GM19324 (cell line): Measurements from ENCODE around the gene MASTL.
A peak's percentile ranks its signal among the peaks of the same experiment; 100 is the strongest.
"Not testable (repeated sequence)": the region's sequence is repeated elsewhere in the genome, so short reads cannot be mapped to it uniquely, and the experiment has no call there.

ENCODE experiments used
- ATAC-seq: cut with Tn5 transposase; IDR thresholded peaks from one replicate; pipeline ENCODE4 v1.9.1; 2021; ENCODE audit warnings: mild to moderate bottlenecking, moderate library complexity; ENCODE audit not compliant: unreplicated experiment, low FRiP score

Gene MASTL

DNA sequence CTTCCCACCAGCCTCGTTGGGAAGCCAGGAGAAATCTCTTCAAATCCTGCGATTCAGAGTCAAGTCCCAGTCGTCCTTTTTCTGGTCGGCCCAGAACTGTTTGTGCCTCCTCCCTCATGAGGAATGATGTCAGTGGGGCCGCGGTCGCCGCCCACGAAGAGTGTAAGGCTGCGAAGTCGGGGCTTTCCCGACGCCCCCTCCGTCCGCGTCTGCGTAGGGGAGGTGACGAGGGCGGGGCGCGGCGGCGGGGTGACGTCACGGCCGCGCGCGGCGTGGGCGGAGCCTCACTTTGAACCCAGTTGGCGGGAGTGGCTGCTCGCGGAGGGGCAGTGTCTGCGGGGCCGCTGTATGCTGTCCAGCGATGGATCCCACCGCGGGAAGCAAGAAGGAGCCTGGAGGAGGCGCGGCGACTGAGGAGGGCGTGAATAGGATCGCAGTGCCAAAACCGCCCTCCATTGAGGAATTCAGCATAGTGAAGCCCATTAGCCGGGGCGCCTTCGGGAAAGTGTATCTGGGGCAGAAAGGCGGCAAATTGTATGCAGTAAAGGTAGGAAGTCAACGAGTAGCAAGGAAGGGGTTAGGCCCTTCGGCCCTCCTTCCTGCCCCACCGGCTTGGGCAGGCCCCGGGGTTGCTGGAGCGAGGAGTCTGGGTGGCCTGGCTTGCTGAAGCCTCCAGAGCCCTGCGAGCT lies at the start of gene MASTL:
TSS of gene MASTL (plus strand) at position 287 of the 689 bp plus-strand sequence. CDS start at position 362, 75 bp downstream.
- peak; percentile 82 for ATAC-seq

DNA sequence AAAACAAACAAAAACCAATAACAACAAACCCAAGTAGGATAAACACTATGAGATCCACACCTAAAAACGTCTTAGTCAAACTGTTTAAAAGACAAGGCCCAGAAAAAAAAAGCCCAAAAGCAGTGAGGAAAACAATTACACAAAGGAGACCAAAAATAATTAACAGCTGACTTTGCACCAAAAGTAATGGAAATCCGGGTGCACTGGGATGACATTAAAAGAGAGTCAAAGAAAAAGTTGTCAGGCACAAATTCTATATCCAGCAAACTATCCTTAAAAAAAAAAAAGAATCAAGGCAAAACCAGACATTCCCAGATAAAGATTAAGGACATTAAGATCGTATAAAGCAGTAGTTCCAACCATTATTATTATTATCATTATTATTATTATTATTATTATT lies 47.0 kb upstream of the MASTL start:
- no peak for ATAC-seq

DNA sequence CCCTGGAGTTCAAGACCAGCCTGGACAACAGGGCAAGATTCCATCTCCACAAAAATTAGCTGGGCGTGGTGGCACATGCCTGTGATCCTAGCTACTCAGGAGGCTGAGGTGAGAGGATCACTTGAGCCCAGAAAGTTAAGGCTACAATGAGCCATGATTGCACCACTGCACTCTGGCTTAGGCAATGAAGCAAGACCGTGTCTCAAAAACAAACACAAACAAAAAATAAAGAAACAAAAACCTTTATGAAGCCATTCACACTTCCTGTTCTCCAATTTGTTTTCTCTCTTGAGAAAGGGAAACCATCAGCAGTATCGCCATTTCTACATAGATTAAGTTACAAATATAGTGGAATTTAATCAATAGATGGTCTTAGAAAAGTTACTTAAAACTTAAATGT lies 20.8 kb upstream of the MASTL start:
- no peak for ATAC-seq

DNA sequence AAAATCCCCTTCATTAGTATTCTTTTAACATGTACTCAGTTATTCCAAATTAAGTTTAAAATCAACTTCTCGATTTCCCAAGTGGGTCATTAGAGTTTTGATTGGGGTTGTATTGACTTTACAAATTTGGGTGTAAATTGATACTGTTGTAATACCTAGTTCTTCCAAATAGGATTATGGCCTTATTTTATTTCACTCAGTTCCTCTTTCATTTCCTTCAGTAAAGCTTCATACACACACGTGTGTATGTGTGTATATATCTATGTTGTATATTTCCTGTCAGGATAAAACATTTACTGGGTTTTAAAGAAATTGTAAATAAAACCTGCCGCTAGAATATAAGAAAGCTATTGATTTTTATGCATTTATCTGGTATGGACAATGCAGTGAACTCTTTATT lies 16.9 kb upstream of the MASTL start:
- no peak for ATAC-seq

DNA sequence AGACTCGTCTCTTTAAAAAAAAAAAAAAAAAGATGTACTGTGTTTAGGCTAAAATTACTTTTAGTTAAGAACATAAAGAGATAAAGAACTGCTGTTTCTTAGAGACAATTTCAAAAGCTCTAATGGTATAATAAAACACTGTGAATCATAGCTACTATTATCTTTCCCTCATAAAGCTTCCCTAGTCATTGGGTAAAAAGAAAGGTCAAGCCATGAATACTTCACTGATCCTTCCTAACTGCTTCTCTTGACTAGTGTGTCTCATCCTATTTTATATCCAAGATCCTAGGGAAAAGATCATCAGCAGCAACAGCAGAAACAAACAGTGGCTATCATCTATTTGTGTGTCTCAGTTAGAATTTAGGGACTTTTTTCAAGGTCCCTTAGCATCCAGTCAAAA lies 11.5 kb upstream of the MASTL start:
- ATAC-seq = no peak

DNA sequence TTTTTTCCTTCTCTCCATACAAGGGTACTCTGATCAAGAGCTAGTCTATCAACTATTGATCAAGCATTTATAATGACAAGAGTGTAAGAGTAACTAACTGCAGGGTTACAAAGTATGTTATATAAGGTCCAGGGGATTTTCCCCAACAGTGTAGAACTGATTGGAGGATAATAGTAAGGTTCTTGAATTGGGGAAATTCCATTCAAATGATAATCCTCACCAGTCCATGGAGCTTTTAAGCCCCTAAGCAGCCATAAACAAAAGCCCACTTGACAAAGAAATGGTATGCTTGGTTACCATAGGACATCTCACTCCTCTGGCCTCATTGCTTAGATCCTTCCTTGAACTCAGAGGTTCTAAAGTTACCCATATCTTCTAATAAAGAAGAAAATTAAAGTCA lies 9.2 kb upstream of the MASTL start:
- no peak for ATAC-seq

DNA sequence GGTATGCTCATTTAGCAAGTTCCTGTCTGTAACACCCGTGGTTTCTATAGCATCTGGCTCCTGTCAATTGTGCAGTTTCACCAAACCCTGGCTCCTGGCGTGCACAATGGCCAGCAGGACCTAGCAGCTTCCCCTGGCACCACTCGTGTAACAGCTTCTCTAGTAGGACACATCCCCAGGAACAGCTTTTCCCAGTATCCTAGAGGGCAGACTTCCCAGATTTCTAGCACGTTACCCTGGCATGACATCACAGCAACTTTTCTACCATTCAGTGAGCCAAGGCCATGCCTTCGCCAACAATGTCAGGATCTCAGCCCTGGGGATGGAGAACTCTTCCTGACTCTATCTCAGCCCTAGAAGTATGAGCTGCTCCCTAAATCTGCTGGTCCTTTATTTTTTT lies 7.5 kb upstream of the MASTL start:
- ATAC-seq = no peak

DNA sequence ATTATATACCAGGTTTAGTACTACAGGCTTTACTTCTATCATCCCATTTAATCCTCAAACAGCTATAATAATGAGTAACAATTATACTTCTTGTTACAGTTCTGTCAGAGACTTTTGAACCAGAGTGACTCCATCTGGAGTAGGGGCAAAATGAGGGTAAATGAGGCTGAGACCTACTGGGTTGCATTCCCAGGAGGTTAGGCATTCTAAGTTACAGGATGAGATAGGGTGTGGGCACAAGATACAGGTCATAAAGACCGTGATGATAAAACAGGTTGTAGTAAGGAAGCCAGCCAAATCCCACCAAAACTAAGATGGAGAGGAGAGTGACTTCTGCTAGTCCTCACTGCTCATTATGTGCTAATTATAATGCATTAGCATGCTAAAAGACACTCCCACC lies 4.9 kb upstream of the MASTL start:
- no peak for ATAC-seq

DNA sequence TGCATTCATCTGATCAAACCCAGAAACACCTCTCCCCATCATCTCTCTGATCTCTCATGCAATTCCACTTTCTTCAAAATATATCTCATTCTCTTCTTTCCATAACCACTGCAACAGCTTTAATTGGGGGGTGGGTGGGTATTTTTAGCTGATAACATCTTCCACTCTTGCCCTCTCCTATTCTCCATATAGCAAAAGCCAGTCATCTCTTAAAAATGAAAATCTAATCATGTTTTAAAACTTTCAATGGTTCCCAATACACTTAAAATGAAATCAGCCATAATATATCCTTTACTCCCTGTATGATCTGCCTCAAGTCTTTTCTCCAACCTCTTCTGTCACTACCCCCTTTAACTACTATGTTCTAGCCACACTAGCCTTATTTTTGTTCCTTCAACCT lies 2.5 kb upstream of the MASTL start:
- no peak for ATAC-seq

DNA sequence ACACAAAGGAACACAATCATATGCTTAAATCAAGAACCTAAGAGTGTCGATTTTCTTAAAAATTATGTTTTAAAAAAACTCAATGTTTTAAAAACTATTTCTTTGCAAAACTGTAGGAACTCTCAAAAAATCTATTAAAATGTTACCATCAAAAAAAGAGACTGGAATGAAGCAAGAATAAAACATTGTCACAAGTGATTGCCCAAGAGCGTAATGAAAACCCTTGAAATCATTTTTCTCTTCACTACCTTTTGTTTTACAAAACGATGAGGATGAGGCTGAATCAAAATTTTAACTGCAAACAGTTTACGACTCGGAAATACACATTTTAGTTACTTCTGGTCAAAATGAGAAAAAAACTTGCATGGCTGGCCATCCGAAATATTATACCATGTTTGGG lies 1.8 kb upstream of the MASTL start:
- ATAC-seq = no peak

DNA sequence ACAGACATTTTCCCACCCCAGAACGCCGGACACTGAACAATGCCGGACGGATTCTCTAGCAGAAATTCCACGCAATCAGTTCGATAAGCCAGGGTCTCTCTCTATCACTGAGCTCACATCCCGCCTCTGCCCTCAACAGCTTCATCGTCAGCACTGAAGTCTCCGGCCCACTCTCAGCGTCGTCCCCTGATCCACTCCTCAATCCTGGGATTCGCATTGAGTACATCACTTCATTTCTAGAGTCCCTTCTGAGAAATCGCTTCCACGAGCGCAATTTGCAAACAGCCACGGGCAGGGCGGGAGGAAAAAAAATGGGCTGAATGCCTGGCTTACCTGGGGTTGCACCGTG lies 1.3 kb upstream of the MASTL start:
- ATAC-seq = peak; percentile 8

DNA sequence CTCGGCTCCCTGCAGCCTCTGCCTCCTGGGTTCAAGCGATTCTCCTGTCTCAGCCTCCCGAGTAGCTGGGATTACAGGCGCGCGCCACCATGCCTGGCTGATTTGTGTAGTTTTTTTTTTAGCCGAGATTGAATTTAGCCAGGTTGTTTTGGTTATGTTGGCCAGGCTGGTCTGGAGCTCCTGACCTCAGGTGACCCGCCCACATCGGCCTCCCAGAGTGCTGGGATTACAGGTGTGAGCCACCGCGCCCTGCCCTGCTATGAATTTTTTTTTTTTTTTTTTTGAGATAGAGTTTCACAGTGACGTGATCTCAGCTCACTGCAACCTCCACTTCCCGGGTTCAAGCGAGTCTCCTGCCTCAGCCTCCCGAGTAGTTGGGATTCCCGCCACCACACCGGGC lies 1.4 kb downstream of the MASTL start:
- ATAC-seq = not testable (repeated sequence)

DNA sequence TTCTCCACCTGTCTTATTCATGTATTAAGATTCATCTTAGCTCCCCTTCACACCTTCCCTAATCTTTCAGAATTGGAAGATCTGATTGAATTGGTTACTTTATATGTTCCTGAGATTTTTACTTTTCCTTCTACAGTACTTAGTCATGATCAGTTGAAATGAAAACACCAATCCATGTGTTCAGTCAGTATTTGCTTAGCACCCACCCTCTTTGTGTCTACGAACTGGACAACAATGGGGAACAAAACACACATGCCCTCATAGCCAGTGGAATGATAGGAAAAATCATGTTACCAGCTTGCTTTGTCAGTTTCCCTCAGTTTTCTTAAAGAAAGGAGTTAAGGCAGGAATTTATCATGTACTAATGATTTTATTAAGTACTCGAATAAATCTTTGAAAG lies 2.0 kb downstream of the MASTL start:
- no peak for ATAC-seq

DNA sequence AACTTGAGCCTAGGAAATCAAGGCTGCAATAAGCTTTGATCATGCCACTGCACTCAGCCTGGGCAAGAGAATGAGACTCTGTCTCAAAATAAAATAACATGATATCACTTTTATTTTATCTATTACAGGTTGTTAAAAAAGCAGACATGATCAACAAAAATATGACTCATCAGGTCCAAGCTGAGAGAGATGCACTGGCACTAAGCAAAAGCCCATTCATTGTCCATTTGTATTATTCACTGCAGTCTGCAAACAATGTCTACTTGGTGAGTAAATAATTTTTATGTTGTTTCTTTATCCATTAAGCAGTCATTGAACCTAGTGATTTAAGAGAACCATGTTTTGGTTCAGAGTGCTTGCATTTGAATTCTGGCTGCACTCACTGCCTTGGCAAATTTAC lies 3.3 kb downstream of the MASTL start:
- ATAC-seq = no peak

DNA sequence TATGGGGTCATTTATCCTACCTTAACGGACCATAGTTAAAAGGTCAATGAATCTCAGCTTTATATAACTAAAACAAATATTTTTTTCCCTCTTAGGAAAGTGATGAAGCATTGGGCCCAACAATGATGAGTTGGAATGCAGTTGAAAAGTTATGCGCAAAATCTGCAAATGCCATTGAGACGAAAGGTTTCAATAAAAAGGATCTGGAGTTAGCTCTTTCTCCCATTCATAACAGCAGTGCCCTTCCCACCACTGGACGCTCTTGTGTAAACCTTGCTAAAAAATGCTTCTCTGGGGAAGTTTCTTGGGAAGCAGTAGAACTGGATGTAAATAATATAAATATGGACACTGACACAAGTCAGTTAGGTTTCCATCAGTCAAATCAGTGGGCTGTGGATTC lies 14.7 kb downstream of the MASTL start:
- no peak for ATAC-seq

DNA sequence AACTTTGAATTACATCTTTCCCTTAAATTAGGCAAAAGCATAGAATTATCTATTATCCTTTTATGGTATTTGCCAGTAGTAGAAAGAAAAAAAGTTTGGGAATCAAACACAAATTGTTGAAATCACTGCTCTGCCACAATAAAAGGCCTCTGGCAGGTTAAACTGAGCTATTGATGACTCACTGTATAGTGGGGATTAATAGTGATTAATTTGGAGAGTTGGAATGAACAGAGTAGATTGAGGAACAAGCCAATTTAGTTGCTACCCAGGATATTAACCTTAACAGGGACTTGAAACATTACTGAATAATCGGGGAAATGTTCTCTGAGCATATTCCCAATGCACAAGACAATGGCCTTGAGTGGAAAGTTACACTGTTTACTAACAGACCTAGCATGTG lies 33.1 kb downstream of the MASTL start:
- ATAC-seq = no peak

DNA sequence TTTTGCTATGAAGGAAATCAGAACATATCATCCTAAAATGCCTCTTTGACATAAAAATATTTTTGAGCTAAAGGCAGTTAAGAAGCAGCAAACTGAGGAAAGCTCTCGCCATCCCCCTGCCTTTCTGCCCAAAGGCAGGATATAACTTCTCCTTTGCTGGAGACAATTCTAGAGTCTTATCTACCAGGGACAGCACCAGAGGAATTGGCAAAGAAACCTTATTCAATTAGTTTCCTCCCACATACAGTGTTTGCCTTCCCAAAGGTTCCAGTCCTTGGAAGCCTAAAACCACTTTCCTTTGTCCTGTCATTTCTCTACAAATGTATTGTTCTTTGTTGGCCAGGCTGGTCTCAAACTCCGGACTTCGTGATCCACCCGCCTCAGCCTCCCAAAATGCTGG lies 33.7 kb downstream of the MASTL start:
- ATAC-seq = no peak

DNA sequence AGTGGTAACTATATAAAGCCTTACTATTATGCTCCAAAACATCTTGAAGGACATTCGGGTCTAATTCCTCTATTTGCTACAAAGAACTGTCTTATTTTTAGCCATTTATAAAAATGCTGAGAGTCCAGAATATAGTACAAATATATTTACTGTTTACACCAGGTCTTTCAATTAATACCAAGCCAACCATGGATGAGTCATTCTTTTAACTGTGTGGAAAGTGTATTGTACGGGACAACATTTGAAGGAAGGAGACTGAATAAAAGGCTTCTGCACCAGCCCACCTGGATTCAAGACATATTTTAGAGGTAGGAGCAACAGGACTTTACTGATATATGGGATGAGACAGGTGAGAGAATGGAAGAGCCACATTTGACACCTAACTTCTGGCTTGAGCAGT lies 35.4 kb downstream of the MASTL start:
- ATAC-seq = no peak

DNA sequence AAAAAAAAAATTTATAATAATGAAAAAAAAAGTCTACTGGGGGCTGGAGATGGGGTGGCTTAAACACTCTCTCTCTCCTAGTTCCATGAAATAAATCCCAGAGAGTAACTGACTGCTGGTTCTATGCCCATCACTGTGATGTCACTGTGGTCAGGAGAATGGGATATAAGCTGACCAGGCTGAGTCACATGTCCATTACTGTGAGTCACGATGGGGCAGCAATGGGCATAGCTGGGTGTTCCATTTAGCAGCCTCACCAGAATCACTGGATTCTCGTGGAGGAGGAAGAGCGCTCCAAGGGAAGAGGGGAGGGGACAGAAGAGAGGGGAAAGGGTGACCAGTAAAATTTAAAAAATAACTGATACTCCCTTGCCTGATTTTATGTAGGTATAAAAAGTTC lies 37.1 kb downstream of the MASTL start:
- ATAC-seq = no peak

DNA sequence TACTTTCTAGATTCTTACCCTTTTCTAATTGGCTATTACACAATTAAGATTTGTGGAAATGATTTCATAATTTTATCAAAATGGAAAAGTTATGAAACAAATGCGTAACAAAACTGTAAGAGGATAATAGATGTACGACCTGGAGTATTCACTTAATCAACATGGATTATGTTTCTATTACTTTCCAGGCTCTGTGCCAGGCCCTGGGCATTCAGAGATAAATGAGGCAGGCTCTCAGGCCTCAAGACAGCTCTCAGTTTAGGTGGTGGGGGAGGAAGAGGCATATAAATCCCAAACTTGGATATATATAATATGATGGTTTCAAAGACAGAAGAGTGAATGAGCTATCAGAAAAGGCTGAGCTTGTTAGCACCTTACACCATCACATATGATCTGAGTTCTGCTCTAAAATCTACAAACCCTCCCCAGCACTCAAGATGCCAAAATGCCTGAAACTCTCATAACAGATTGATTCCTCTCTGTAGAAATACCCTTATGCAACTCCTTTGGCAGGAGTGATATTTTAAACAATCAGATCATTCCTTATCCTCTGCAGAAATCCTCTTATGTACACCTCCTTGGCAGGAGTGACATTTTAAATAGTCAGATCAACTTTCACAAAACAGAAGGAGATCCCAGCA lies 42.9 kb downstream of the MASTL start:
- no peak for ATAC-seq

DNA sequence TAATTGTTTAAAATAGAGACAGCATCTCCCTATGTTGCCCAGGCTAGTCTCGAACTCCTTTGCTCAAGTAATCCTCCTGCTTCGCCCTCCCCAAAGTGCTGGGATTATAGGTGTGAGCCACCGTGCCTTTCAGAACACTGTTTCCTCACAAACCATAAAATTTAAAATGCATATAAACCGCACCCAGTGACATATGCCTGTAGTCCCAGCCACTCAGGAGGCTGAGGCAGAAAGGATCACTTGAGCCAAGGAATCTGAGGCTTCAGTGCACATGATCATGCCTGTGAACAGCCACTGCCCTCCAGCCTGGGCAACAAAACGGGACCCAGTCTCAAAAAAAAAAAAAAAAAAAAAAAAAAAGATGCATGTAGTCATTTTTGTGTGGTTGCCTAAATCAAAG lies 48.7 kb downstream of the MASTL start:
- ATAC-seq = no peak

DNA sequence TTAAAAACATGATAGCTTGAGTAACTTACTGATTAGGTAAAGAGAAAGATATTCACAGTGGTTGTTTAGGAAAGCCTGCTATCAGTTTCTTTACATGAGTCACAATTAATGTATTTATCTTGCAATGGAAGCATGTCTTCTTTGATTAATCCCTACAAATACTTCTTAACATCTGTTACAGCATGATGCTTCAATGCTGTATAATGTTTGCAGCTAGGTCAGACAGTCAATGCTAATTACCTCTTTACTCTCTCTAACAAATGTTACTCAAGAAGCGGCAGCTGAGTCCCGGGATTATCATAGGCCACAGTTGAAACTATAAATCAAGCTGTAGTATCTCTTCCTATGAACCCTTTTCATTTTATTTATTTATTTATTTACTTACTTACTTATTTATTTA lies 52.2 kb downstream of the MASTL start:
- no peak for ATAC-seq

DNA sequence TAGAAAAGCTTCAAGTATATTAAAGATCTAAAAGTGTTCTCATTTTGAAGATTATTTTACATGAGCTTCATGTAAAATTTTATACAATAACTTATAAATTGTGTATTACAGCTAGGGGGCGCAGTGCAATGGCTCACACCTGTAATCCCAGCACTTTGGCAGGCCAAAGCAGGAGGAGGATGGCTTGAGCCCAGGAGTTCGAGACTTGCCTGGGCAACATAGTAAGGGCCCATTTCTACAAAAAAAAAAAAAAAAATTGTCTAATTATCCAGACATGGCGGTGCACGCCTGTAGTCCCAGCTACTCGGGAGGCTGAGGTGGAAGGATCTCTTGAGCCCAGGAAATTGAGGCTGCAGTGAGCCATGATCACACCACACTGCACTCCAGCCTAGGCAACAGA lies 68.8 kb downstream of the MASTL start:
- no peak for ATAC-seq
